Choroid plexus epithelial cell (primary cell): ENCODE data around the gene POLE4.

Source experiments
- DNase-seq: peaks from one replicate; pipeline ENCODE4 v3.0.0-alpha.2; 2010; ENCODE audit warnings: low read depth
- H3K4me3 ChIP-seq: 2 replicates; pipeline ENCODE4 v1.5.1; 2011; ENCODE audit warnings: low read depth, mild to moderate bottlenecking, control low read depth, low read length, moderate library complexity
- CTCF ChIP-seq: conservative IDR thresholded peaks from 2 replicates; pipeline ENCODE4 v1.5.1; 2011; ENCODE audit warnings: low read depth, mild to moderate bottlenecking, control low read depth, inconsistent platforms, low read length, moderate library complexity

POLE4 gene

DNA sequence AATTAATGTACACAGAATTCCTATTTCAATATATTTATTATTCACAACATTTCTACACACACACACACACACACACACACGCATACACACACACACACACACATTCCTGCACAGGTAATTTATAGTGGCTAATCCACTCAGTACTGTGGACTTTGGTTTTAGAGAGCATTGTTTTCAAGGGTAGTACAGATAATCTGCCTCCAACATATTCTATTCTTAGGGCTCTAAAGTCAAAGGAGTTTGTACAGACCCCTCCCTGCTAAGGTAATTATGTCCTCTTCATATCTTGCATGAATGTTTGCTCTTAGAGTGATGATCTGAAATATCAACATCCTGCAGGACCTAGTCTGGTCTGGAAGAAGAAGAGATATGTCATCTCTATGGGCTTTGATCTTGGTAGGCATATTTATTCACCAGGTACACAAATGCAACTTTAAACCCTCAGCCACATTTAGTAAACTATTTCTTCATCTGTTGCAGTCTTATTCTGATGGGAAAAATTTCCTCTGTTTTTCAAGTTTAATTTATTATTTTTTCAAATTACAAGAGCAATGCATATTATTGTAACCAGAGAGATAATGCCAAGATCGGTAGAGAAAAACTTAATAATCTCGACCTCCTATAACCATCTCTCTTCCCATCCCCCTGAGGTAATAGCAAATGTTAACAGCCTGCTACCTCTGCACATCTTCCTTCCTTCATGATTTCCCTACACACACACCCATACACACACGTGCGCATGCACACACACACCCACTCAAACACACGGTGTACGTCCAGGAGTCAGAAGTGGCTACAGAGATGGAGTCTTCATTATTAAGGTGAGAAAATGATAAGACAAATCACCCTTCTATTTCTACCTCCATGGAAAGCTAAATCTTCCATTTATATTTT lies 18.3 kb upstream of the POLE4 start:
- no peak for DNase-seq
- TF ChIP-seq CTCF, result no peak
- no peak overlapping the region for H3K4me3 ChIP-seq

GRCh38 chr2:74941284-74941683 lies 17.2 kb upstream of the POLE4 start:
- TF ChIP-seq CTCF, result no peak
- H3K4me3 ChIP-seq, result no peak overlapping the region
- no peak for DNase-seq

DNA sequence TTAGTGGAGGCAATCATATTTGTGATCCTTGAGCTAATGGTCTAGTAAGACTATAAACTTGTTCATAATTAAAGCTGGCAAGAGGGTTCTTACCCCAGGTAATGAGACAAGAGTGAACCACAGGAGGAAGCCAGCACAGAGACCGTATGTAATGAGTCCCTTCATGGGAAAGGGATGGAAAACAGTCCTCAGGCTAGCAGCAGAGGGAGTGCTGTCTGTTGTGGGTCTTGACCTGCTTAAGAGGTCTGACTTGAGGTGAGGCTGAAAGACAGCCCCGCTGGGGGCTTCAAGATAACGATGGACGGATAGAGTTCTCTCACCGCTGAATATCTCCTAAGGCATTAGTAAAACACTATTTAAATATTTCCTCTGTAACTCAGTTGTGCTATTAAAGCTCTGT lies 16.2 kb upstream of the POLE4 start:
- no peak overlapping the region for H3K4me3 ChIP-seq
- no peak for DNase-seq

DNA sequence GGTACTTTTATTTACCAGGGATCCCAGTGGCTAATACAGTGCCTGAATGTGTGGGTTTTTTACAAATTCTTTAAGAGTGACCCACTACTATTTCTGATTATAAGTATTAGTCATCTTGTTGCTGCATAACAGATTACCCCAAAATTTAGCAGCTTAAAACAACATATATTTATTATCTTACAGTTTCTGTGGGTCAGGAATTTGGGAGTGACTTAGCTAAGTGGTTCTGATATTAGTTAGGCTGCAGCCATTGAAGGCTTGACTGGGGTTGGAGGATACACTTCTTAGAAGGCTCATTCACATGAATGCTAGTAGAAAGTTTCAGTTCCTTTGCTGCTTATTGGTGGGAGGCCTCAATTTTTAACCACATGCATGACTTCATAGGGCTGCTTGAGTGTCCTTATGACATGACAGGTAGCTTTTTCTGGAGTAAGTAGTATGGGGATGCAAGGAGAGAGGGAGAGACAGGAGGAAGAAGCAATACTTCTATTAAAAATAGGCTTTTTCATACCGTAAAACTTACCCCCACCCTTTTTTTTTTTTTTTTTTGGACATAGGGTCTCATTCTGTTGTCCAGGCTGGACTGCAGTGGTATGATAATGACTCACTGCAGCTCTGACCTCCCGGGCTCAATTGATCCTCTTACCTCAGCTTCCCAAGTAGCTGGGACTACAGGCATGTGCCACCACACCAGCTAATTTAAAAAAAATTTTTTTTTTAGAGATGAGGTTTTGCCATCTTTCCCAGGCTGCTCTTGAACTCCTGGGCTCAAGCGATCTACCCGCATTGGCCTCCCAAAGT lies 13.3 kb upstream of the POLE4 start:
- no peak overlapping the region for H3K4me3 ChIP-seq
- DNase-seq, result peak; percentile 14
- TF ChIP-seq CTCF, result no peak

More for the DNA sequence above, 16.2 kb upstream of the POLE4 start:
- no peak for TF ChIP-seq CTCF

- TF ChIP-seq CTCF, result no peak
- DNase-seq, result peak; percentile 15
- no peak overlapping the region for H3K4me3 ChIP-seq
Observed at GRCh38 chr2:74945788-74946331, 12.6 kb upstream of the POLE4 start.

DNA sequence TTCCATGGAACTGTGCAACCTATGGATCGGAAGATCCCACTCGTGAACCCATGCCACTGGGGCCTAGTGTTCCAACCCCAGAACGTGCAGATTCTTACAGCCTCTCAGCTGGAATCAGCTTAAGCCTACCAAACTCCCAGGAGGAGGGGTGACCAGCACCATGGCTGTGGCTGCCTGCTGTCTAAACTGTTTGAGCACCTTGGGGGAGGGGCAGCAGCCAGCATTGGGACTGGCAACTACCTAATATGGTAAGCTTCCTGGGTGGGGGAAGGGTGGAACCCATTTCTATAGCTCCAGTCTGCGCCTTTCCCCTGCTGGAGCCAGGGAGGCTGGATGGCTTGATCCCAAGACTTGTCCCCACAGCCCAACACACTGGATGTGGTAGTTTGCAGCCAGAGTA lies 10.7 kb upstream of the POLE4 start:
- no peak for TF ChIP-seq CTCF
- H3K4me3 ChIP-seq, result no peak overlapping the region
- no peak for DNase-seq
